ENCODE results near the gene DDX52. TPM values are rescaled to one million over a fixed set of nuclear protein-coding genes. Genes with fewer than 3 reads are reported as not detected.

Gene DDX52
- total and polyA plus RNA-seq, 2 of the 13 experiments (the other 11 are each of a cell fraction or from before 2014, with no cell fraction given), result 8.9 to 36.1 TPM

DNA sequence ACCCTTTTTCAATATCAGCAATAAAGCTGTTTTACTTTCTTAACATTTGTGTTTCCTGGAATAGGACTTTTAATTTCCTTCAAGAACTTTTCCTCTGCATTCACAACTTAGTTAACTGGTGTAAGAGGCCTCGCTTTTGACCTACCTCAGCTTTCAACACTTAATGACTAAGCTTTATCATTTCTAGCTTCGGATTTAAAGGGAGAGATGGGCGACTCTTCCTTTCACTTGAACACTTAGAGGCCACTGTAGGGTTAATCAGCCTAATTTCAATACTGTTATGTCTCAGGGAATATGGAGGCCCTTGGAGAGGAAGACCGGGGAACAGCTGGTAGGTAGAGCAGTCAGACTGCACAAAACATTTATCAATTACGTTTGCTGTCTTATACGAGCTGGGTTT lies 38.7 kb downstream of the DDX52 start:
- 96% methylated on average over 6 of the region's 6 CpGs for WGBS (ENCODE audit: low lambda C conversion rate)
- H3K4me1 ChIP-seq (ENCODE audit: insufficient read depth, low read length), result peaks cover 28% of the 10 kb centered on the region
- no peaks in the 10 kb centered on the region for H3K27me3 ChIP-seq (ENCODE audit: control insufficient read depth in 1 of 2, insufficient read depth in 2 of 2, low read length in 2 of 2)
- BruUV-seq (replicated peaks), result no TSS peak
- FAIRE-seq (no peak), DNase-seq (ENCODE audit: low spot score) (no peak), ATAC-seq (no peak)
- POLR2A ChIA-PET, result no interaction called here
- H4K20me1 ChIP-seq (ENCODE audit: insufficient read depth, low read length), result no peaks in the 10 kb centered on the region; the same call in 1 of the 2 replicates
- H3K9me3 ChIP-seq (ENCODE audit: low read length), result no peaks in the 10 kb centered on the region
- no peak overlapping the region for H3K4me2 ChIP-seq (ENCODE audit: low read depth, low read length)
- H3K4me3 ChIP-seq (replicated peaks in 1 of 3; ENCODE audit: insufficient read depth in 1 of 3, low read depth in 2 of 3, low read length in 3 of 3), result no peak overlapping the region
- no peak overlapping the region for H3K9ac ChIP-seq (ENCODE audit: insufficient read depth, low read depth, low read length)
- H2AFZ ChIP-seq (ENCODE audit: low read length), result no peak overlapping the region
- no peaks in the 10 kb centered on the region for H3K36me3 ChIP-seq (replicated peaks in 1 of 2; ENCODE audit: control insufficient read depth in 1 of 2, insufficient read depth in 2 of 2, low read length in 2 of 2)
- H3K27ac ChIP-seq (ENCODE audit: extremely low read length, insufficient read depth, low read length), result no peak overlapping the region
- in situ Hi-C loops (cut with HindIII; ENCODE audit: extremely low pct_ligation_motif_present, low pct_unique_long_range_greater_than_20kb), result no loop called here
- no peak for TF ChIP-seq WIZ (CRISPR knock-in tag; IDR thresholded peaks at IDR 0.05)
- no peak for TF ChIP-seq ZNF687 (CRISPR knock-in tag; IDR thresholded peaks at IDR 0.05)
- TF ChIP-seq ZFY (CRISPR knock-in tag; IDR thresholded peaks at IDR 0.05), result no peak
- TF ChIP-seq FOSL2 (CRISPR knock-in tag; IDR thresholded peaks at IDR 0.05), result no peak
- TF ChIP-seq TGIF2 (CRISPR knock-in tag; IDR thresholded peaks at IDR 0.05), result no peak
- H3K79me2 ChIP-seq (ENCODE audit: insufficient read depth, low read length), result peaks cover 29% of the 10 kb centered on the region
- CTCF ChIA-PET (ENCODE audit: low intra/inter-chr PET ratio, low total read pairs), result interaction anchor here (0.6 kb wide), 1 partner anchor 104 kb away, joined by 3 read pairs; no protein-coding TSS in a partner anchor
- intact Hi-C loops (cut with micrococcal nuclease; ENCODE audit: unreplicated experiment), result no loop called here

All from HepG2 (cell line).